HG03378 (cell line): ENCODE results near the gene GPR183.
"Not testable (repeated sequence)": the region's sequence is repeated elsewhere in the genome, so short reads cannot be mapped to it uniquely, and the experiment has no call there.

Source experiments
- ATAC-seq: cut with Tn5 transposase; IDR thresholded peaks from one replicate; pipeline ENCODE4 v1.9.1; 2021; ENCODE audit warnings: mild to moderate bottlenecking, moderate library complexity; ENCODE audit not compliant: unreplicated experiment

Gene GPR183

DNA sequence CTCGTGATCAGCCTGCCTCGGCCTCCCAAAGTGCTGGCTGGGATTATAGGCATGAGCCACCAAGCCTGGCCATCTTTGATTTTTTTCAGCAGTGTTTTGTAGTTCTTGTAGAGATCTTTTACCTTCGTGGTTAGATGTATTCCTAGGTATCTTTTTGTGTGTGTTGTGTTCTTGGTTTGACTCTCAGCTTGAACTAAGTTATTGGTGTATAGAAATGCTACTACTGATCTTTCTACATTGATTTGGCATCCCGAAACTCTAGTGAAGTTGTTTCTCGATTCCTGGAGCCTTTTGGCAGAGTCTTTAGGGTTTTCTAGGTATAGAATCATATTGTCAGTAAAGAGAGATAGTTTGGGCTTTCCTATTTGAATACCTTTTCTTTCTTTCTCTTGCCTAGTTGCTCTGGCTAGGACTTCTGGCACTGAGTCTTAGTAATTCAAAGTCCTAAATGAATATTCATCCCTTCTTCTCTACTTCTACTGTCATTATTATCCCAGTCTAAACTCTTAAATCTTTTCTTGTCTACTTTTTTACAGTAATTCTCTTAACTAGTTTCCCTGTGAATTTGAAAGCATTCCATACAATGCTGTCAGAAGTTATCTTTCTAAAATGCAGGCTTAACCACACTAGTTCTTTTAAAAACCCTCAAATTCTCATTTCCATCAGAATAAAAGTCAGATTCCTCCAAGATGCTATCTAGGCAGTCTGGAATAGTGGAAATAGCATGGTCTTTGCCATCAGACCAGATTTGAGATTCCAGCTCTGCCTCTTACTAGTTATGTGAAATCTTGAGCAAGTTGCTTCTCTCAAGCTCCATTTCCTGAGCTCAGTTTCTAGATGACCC lies 56.0 kb downstream of the GPR183 start:
- ATAC-seq: no peak

DNA sequence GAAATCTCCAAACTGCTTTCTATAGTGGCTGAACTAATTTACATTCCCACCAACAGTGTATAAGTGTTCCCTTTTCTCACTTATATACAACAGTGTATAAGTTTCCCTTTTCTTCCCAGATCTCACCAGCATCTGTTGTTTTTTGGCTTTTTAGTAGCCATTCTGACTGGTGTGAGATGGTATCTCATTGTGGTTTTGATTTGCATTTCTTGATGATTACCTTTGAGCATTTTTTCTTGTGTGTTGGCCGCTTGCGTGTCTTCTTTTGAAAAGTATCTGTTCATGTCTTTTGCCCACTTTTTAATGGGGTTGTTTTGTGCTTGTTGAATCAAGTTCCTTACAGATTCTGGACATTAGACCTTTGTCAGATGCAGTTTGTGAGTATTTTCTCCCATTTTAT lies 57.6 kb downstream of the GPR183 start:
- not testable (repeated sequence) for ATAC-seq

DNA sequence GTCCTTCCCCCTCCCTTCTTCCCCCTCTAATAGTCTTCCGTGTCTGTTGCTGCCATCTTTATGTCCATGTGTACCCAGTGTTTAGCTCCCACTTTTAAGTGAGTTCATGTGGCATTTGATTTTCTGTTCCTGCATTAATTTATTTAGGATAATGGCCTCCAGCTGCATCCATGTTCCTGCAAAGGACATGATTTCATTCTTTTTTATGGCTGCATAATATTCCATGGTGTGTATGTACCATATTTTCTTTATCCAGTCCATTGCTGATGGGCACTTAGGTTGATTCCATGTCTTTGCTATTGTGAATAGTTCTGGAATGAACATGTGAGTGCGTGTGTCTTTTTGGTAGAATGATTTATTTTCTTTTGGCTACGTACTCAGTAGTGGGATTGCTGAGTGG lies 58.0 kb downstream of the GPR183 start:
- not testable (repeated sequence) for ATAC-seq

DNA sequence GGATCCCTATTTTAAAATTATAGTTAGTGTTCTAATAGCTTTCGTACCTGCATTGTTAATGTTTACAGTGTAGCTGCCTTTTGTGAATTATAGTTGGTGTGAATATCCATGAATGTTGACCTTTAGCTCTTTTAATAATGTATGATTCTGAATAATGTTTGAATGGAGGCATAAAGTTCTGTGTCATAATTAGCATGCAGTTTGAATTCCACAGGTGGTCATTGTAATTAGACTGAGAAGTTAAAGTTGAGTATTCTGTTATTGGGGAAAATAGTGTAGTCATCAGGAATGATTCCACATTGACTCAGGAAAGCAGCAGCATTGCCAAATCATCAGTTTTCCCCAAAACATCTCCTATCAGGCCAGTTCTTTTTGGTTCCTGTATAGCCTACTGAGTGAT lies 61.1 kb downstream of the GPR183 start:
- no peak for ATAC-seq
